Measurements from ENCODE around the gene RFC3.

GRCh38 chr13:33784738-33785137 is 33.2 kb upstream of the RFC3 start:
- no peak for TF ChIP-seq EZH2 (IDR thresholded peaks at IDR 0.05; ENCODE audit: insufficient read depth, poor library complexity, severe bottlenecking)
- no peak for TF ChIP-seq EZH2phosphoT487 (IDR thresholded peaks at IDR 0.05; ENCODE audit: insufficient read depth, low read depth)

Measured in GM23248 (cell line).